Measurements from ENCODE around the gene RAB15. TPM values are rescaled to one million over a fixed set of nuclear protein-coding genes. Genes with fewer than 3 reads are reported as not detected.

Gene RAB15
- total RNA-seq, 1 donor from 2014 or later, result 13.8 TPM

DNA sequence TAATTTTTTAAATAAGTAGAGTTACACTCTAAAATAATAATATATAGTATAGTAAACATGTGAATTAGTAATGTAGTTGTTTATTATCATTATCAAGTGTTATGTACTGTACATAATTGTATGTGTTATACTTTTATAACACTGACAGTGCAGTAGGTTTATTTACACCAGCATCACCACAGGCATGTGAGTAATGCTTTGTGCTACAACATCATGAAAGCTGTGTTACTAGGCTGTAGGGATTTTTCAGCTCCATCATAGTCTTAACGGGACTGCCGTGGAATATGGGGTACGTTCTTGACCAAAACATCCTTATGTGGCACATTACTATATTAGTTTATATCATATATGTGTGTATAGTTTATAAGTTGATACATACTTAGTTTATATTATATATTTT lies 23.2 kb upstream of the RAB15 start:
- H3K36me3 ChIP-seq, result no peaks in the 10 kb centered on the region
- no peaks in the 10 kb centered on the region for H3K9me3 ChIP-seq
- no peak for TF ChIP-seq CTCF (IDR thresholded peaks at IDR 0.05)
- DNase-seq, result no peak
- H3K27me3 ChIP-seq (ENCODE audit: low read depth), result no peaks in the 10 kb centered on the region
- intact Hi-C loops (cut with DNase I), result no loop called here
- H3K4me1 ChIP-seq, result no peaks in the 10 kb centered on the region
- no peak for ATAC-seq
- no peak overlapping the region for H3K27ac ChIP-seq
- no peak overlapping the region for H3K4me3 ChIP-seq

DNA sequence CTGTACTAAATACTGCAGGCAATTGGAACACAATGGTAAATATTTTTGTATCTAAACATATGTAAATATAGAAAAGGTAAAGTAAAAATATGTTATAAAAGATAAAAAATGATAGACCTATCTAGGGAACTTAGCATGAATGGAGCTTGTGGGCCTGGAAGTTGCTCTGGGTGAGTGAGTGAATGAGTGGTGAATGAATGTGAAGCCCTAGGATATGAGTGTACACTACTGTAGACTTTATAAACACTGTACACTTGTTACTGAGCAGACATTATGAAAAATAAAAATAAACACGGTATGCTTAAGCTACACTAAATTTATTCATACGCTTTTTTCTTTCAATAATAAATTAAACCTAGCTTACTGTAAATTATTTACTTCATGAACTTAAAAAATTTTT lies 22.4 kb upstream of the RAB15 start:
- Histone ChIP-seq H3K4me3 (no peak overlapping the region), H3K27me3 (ENCODE audit: low read depth) (no peaks in the 10 kb centered on the region), H3K36me3 (no peaks in the 10 kb centered on the region), H3K4me1 (no peaks in the 10 kb centered on the region), H3K9me3 (no peaks in the 10 kb centered on the region), H3K27ac (no peak overlapping the region)
- intact Hi-C loops (cut with DNase I), result no loop called here
- no peak for TF ChIP-seq CTCF (IDR thresholded peaks at IDR 0.05)
- DNase-seq, result no peak
- ATAC-seq, result no peak

- intact Hi-C loops (cut with DNase I), result no loop called here
- H3K27ac ChIP-seq, result peak overlapping the region; percentile 26
- no peaks in the 10 kb centered on the region for H3K27me3 ChIP-seq (ENCODE audit: low read depth)
- DNase-seq (no peak), ATAC-seq (peak in 1 of 2 donors; percentile 43)
- no peaks in the 10 kb centered on the region for H3K9me3 ChIP-seq
- H3K36me3 ChIP-seq, result no peaks in the 10 kb centered on the region
- H3K4me1 ChIP-seq, result no peaks in the 10 kb centered on the region
- no peak overlapping the region for H3K4me3 ChIP-seq
- no peak for TF ChIP-seq CTCF (IDR thresholded peaks at IDR 0.05)
These were observed 21.3 kb upstream of the RAB15 start for GRCh38 chr14:64993266-64993930.

GRCh38 chr14:64992328-64992885 lies 20.3 kb upstream of the RAB15 start:
- DNase-seq (peak; percentile 55), ATAC-seq (peak; percentile 14 to 58)
- intact Hi-C loops (cut with DNase I), result no loop called here
- TF ChIP-seq CTCF (IDR thresholded peaks at IDR 0.05), result no peak
- H3K4me1 ChIP-seq, result peaks cover 9% of the 10 kb centered on the region
- H3K27me3 ChIP-seq (ENCODE audit: low read depth), result no peaks in the 10 kb centered on the region
- H3K9me3 ChIP-seq, result no peaks in the 10 kb centered on the region
- no peak overlapping the region for H3K27ac ChIP-seq
- H3K4me3 ChIP-seq, result no peak overlapping the region
- no peaks in the 10 kb centered on the region for H3K36me3 ChIP-seq

DNA sequence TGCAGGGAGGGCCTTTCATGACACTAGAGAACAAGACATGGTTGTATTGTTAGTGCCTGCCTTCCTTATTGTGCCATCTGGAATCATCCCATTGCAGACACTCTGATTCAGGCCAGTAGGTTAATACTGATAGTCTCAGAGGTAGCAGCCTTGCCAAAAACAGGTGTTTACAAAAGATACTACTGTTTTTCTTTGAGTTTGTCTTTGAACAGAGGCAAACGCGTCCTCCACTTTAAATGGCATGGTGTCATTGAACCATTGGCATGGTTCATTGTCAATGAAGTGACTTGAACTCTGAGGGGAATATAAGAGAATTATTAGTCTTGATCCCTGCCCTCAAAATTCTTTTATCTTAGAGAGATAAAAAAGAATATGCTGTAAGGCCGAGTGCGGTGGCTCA lies 18.8 kb upstream of the RAB15 start:
- Histone ChIP-seq H3K27me3 (ENCODE audit: low read depth) (no peaks in the 10 kb centered on the region), H3K4me3 (no peak overlapping the region), H3K27ac (no peak overlapping the region), H3K36me3 (no peaks in the 10 kb centered on the region), H3K4me1 (peaks cover 14% of the 10 kb centered on the region), H3K9me3 (no peaks in the 10 kb centered on the region)
- no peak for TF ChIP-seq CTCF (IDR thresholded peaks at IDR 0.05)
- DNase-seq, result no peak
- intact Hi-C loops (cut with DNase I), result no loop called here
- ATAC-seq, result no peak

Measured in lower lobe of right lung (tissue), 2 donors.